ENCODE data around the gene NOC2L. TPM values are rescaled to one million over a fixed set of nuclear protein-coding genes. Genes with fewer than 3 reads are reported as not detected.

Gene NOC2L
- total RNA-seq, 4 donors from 2014 or later, result 21.8 to 58.8 (median 37.5) TPM

GRCh38 chr1:940107-941014, 18.7 kb downstream of the NOC2L start:
- Histone ChIP-seq H3K27ac (peak overlapping the region; percentile 1 to 85), H3K4me3 (peak overlapping the region in 1 of 2 donors; percentile 20), H3K27me3 (no peaks in the 10 kb centered on the region), H3K9me3 (no peaks in the 10 kb centered on the region), H3K4me1 (peaks cover 0 to 39% of the 10 kb centered on the region in 2 donors), H3K36me3 (no peaks in the 10 kb centered on the region)
- peak in 3 of 4 experiments; percentile 9 to 19 (median 16) for TF ChIP-seq CTCF (IDR thresholded peaks at IDR 0.05)
- TF ChIP-seq POLR2A (IDR thresholded peaks at IDR 0.05), result no peak
- peak; percentile 79 to 90 for DNase-seq
- intact Hi-C loops (cut with DNase I; ENCODE audit: low total_unique reads), result no loop called here

- intact Hi-C loops (cut with DNase I; ENCODE audit: low total_unique reads), result no loop called here
- H3K4me1 ChIP-seq, result peaks cover 0 to 39% of the 10 kb centered on the region in 2 donors
- no peaks in the 10 kb centered on the region for H3K36me3 ChIP-seq
- H3K9me3 ChIP-seq, result no peaks in the 10 kb centered on the region
- no peaks in the 10 kb centered on the region for H3K27me3 ChIP-seq
- H3K27ac ChIP-seq, result peak overlapping the region in 1 of 2 donors; percentile 38
- TF ChIP-seq POLR2A (IDR thresholded peaks at IDR 0.05) (no peak), CTCF (IDR thresholded peaks at IDR 0.05) (no peak)
- no peak for DNase-seq
- peak overlapping the region in 1 of 2 donors; percentile 20 for H3K4me3 ChIP-seq
Observed at GRCh38 chr1:939511-940106, 19.4 kb downstream of the NOC2L start.

GRCh38 chr1:938711-939489, 20.2 kb downstream of the NOC2L start:
- H3K27me3 ChIP-seq, result no peaks in the 10 kb centered on the region
- peaks cover 0 to 39% of the 10 kb centered on the region in 2 donors for H3K4me1 ChIP-seq
- TF ChIP-seq CTCF (IDR thresholded peaks at IDR 0.05) (no peak), POLR2A (IDR thresholded peaks at IDR 0.05) (no peak)
- intact Hi-C loops (cut with DNase I; ENCODE audit: low total_unique reads), result no loop called here
- no peak for DNase-seq
- H3K36me3 ChIP-seq, result no peaks in the 10 kb centered on the region
- no peak overlapping the region for H3K4me3 ChIP-seq
- no peak overlapping the region for H3K27ac ChIP-seq
- H3K9me3 ChIP-seq, result no peaks in the 10 kb centered on the region

- Histone ChIP-seq H3K4me3 (no peak overlapping the region), H3K4me1 (peaks cover 0 to 33% of the 10 kb centered on the region in 2 donors), H3K36me3 (no peaks in the 10 kb centered on the region), H3K27ac (no peak overlapping the region), H3K27me3 (no peaks in the 10 kb centered on the region), H3K9me3 (no peaks in the 10 kb centered on the region)
- peak; percentile 52 to 64 for DNase-seq
- intact Hi-C loops (cut with DNase I; ENCODE audit: low total_unique reads), result no loop called here
- TF ChIP-seq POLR2A (IDR thresholded peaks at IDR 0.05) (no peak), CTCF (IDR thresholded peaks at IDR 0.05) (peak; percentile 27 to 83 (median 56))
Observed at GRCh38 chr1:938088-938683, 20.9 kb downstream of the NOC2L start.
